H4 (cell line): ENCODE measurements around the gene PEF1. TPM values are rescaled to one million over a fixed set of nuclear protein-coding genes. Genes with fewer than 3 reads are reported as not detected.

Experiments
- DNase-seq: peaks from one replicate; pipeline ENCODE4 v3.0.0-alpha.2; 2015; ENCODE audit warnings: low spot score
- total RNA-seq: library from RNA; depleted of rRNA; stranded (reverse); fragments of >200 nt; shearing (Covaris generic); gene quantifications from 2 replicates; pipeline ENCODE4 v1.2.3, GENCODE V29; 2014

PEF1 gene
- total RNA-seq, 1 experiment from 2014 or later = 94.6 TPM

GRCh38 chr1:31628931-31629556 is 15.6 kb downstream of the PEF1 start:
- DNase-seq = no peak

GRCh38 chr1:31627930-31628559 is 16.6 kb downstream of the PEF1 start:
- no peak for DNase-seq

- no peak for DNase-seq
Observed at GRCh38 chr1:31627301-31627929, 17.3 kb downstream of the PEF1 start.

- no peak for DNase-seq
Observed at GRCh38 chr1:31626223-31627207, 18.2 kb downstream of the PEF1 start.

GRCh38 chr1:31625561-31626222 is 19.0 kb downstream of the PEF1 start:
- DNase-seq = no peak

- no peak for DNase-seq
Observed at GRCh38 chr1:31624731-31625514, 19.8 kb downstream of the PEF1 start.

GRCh38 chr1:31624309-31624708 is 20.4 kb downstream of the PEF1 start:
- no peak for DNase-seq

- no peak for DNase-seq
Observed at GRCh38 chr1:31623365-31623764, 21.3 kb downstream of the PEF1 start.

GRCh38 chr1:31621847-31622730 is 22.6 kb downstream of the PEF1 start:
- no peak for DNase-seq

GRCh38 chr1:31621498-31621820 is 23.2 kb downstream of the PEF1 start:
- DNase-seq = no peak

- no peak for DNase-seq
Observed at GRCh38 chr1:31620631-31621497, 23.8 kb downstream of the PEF1 start.

- no peak for DNase-seq
Observed at GRCh38 chr1:31618916-31619846, 25.5 kb downstream of the PEF1 start.

- DNase-seq = no peak
Observed at GRCh38 chr1:31617916-31618746, 26.5 kb downstream of the PEF1 start.

GRCh38 chr1:31617218-31617915 is 27.3 kb downstream of the PEF1 start, which contains the start of gene HCRTR1:
HCRTR1 (plus strand) TSS chr1:31617689; CDS start chr1:31619193, 1,504 bp downstream.
- DNase-seq = no peak

- no peak for DNase-seq
Observed at GRCh38 chr1:31615939-31616338, 28.7 kb downstream of the PEF1 start.

GRCh38 chr1:31615414-31615813 is 29.3 kb downstream of the PEF1 start:
- DNase-seq = no peak
